OCI-M2 (cell line): ENCODE results near the gene DISC1.
"Not testable (repeated sequence)": the region's sequence is repeated elsewhere in the genome, so short reads cannot be mapped to it uniquely, and the experiment has no call there.

Source experiments
- DNase-seq: peaks from one replicate; lab custom pipeline; 2025; ENCODE audit not compliant: unreplicated experiment; lab: John Stamatoyannopoulos, UW

The DISC1 gene

GRCh38 chr1:231605149-231606100 is 21.2 kb upstream of the DISC1 start:
- no peak for DNase-seq

GRCh38 chr1:231606712-231607111 is 19.9 kb upstream of the DISC1 start:
- DNase-seq = no peak

GRCh38 chr1:231610388-231610787 is 16.2 kb upstream of the DISC1 start:
- no peak for DNase-seq

- no peak for DNase-seq
These were observed 15.5 kb upstream of the DISC1 start for GRCh38 chr1:231611111-231611510.

GRCh38 chr1:231611851-231612250 is 14.7 kb upstream of the DISC1 start:
- no peak for DNase-seq

GRCh38 chr1:231612393-231613089 is 14.0 kb upstream of the DISC1 start:
- DNase-seq = no peak

- no peak for DNase-seq
These were observed 12.9 kb upstream of the DISC1 start for GRCh38 chr1:231613419-231614349.

GRCh38 chr1:231616667-231617066 is 9.9 kb upstream of the DISC1 start:
- DNase-seq = no peak

GRCh38 chr1:231618609-231619256 is 7.9 kb upstream of the DISC1 start:
- no peak for DNase-seq

- no peak for DNase-seq
These were observed 7.3 kb upstream of the DISC1 start for GRCh38 chr1:231619257-231619634.

- not testable (repeated sequence) for DNase-seq
These were observed 1.5 kb upstream of the DISC1 start for GRCh38 chr1:231625042-231625441.

- no peak for DNase-seq
These were observed 535 bp upstream of the DISC1 start for GRCh38 chr1:231625975-231626534.

- DNase-seq = no peak
These were observed 493 bp downstream of the DISC1 start for GRCh38 chr1:231626951-231627614.

GRCh38 chr1:231628207-231628876 is 1.8 kb downstream of the DISC1 start:
- no peak for DNase-seq

GRCh38 chr1:231629132-231629531 is 2.5 kb downstream of the DISC1 start:
- DNase-seq = no peak

GRCh38 chr1:231630558-231631205 is 4.1 kb downstream of the DISC1 start:
- no peak for DNase-seq

GRCh38 chr1:231631717-231632116 is 5.1 kb downstream of the DISC1 start:
- no peak for DNase-seq

GRCh38 chr1:231632119-231632518 is 5.5 kb downstream of the DISC1 start:
- no peak for DNase-seq
